HuH-7 (cell line): Measurements from ENCODE around the gene PTHLH.

Source experiments
- DNase-seq: peaks from one replicate; pipeline ENCODE4 v3.0.0; 2011; ENCODE audit warnings: low spot score

PTHLH gene

DNA sequence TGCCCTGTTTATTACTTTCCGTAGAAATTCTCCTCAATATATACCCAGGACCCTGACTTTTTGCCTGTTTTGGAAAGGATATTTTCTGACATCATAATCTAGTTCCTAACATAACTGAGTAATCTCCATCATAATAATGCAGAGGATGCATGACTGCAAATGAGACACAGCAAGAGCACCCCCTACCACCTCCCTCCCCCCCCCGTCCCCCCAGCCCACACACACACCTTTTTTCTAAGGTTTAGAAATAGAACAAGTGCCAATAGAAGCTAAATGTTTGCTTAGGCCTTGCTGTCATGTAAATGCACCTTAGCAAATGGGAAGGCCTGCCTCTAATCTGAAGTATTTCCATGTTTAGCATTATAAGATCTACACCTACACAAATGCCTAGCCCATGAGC lies at the start of gene PTHLH:
Gene PTHLH, minus strand, starts transcription at position 13 of the 400 bp plus-strand sequence. CDS start 3,239 bp downstream, outside the sequence.
- no peak for DNase-seq

DNA sequence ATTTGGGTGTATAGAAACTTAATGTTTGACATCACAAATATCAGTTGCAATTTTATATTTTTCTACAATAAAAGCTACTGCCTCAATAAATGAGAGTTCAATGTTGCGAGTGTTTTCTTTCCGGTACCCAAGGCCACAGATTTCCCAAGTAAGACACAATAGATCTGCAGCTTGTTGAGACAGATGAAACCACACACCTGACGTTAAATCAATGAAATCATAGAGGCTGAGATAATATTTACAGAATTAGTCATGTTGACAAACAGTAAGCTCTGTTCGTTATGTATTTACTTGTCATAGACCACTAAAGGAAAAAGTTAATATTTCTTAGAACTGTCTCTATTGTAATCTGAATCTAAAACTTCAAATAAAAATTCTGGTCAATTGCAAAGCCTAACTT lies 49.2 kb upstream of the PTHLH start:
- no peak for DNase-seq

- DNase-seq: no peak
Measured at GRCh38 chr12:28017873-28018255, 45.3 kb upstream of the PTHLH start.

- DNase-seq: no peak
Measured at GRCh38 chr12:28017126-28017872, 44.8 kb upstream of the PTHLH start.

DNA sequence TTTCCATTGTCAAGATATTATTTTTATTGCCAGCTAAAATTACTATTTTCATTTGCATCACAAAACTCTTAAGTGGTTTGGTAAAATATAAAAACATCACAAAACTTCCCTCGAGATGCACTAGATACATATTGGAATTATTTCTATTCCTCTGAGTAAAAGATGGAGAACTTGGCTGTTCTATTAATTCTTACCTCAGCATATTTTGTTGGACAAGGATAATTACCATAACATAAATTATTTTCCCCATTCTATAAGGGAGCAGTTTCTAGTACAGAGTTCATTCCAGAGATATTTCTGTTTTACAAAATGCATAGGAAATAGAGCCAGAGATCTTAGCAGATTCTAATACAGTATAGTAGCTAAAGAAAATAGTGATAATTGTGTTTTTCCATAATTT lies 42.6 kb upstream of the PTHLH start:
- DNase-seq: no peak

- DNase-seq: no peak
Measured at GRCh38 chr12:28014196-28014595, 41.7 kb upstream of the PTHLH start.

DNA sequence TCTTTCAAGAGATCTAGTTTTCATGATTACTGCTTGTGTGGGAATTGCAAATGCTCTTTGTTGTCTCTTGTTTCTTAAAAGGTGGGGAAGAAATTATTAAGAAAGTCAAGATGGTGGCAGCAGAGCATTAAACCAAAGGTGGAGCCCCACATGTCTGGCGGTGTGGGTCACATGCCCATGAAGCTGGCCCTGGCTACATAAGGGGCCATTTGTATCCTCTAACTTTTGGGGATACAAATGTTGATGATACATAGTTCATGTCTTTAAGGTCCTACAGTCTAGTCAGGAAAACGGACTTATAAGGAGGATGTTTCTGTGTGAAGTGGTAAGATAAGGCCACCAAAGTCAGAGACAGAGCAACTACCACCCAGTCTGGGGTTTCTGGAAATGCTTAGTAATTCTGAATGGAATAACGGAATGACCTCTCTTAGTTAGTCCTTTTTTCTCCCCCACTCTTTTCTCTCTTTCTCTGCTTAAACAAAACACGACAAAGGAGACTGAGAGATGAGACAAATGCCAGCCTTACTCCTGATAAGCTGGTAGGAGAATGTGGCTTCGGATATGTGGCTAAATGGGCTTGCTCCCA lies 39.9 kb upstream of the PTHLH start:
- no peak for DNase-seq

GRCh38 chr12:28010036-28010435 lies 37.5 kb upstream of the PTHLH start:
- DNase-seq: no peak

GRCh38 chr12:27999970-28000369 lies 27.4 kb upstream of the PTHLH start:
- no peak for DNase-seq

- DNase-seq: no peak
Measured at GRCh38 chr12:27999521-27999920, 27.0 kb upstream of the PTHLH start.

- DNase-seq: no peak
Measured at GRCh38 chr12:27998658-27999057, 26.1 kb upstream of the PTHLH start.

- DNase-seq: no peak
Measured at GRCh38 chr12:27998170-27998569, 25.6 kb upstream of the PTHLH start.

DNA sequence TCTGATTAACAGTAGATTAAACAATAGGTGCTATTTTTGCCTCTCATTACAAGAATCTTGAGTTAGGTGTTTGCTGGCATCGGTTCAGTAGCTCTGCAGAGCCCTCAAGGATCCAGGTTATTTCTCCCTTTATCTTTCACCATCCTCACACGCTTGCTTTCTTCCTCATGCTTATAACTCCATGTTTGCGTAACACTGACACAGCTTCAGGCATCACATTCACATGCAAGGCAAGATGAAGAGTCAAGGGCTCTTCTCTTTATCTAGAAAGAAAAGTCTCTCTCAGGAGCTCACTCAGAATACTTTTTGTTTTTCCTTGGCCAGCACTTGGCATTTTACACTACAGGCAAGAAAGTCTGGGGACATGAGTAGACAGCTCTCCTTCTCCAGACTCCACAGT lies 24.2 kb upstream of the PTHLH start:
- DNase-seq: no peak

DNA sequence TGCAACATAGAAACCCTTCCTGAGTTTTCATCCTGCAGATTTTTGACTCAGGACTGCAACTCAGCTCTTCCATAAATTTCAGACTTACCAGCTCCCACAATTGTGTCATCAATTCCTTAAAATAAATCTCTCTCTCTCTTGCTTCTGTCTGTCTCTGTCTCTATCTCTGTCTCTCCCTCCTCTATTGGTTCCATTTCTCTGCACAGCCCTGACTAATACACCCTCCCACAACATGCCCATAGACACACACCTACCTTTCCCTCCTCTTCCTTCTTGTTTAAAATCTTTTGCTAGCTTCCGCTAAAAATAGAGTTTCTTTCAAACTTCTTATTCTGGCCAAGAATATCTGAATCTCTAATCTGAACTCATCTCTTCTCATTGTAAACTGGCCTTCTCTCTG lies 22.9 kb upstream of the PTHLH start:
- DNase-seq: no peak

DNA sequence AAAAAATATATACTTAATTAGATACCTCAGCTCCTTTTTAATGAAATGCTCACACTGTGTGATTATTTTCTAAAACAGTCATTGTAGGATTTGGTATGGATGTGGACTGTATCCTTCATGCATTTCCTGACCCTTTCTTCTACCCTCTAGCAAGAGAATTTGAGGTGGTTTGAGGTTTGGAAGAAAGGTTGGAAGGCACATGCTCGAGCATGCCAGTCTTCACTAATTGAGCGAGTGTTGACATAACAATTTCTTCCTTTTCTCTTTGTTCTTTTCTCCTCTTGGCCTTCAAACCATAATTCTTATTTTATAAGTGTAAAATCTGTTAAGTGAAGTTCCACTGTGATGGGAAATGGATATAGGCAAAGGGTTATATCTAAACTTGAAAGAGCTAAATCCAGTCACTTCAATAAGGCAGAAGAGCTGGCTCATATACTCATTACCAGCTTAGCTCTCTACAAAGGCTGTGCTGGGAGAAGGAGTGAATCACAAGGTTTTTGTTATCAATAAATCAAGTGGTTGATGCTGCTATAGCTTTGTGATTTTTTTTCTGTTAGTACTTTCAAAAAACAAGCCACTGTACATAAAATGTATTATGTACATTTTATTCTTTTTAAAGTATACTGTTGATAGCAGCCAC lies 16.2 kb upstream of the PTHLH start:
- no peak for DNase-seq

DNA sequence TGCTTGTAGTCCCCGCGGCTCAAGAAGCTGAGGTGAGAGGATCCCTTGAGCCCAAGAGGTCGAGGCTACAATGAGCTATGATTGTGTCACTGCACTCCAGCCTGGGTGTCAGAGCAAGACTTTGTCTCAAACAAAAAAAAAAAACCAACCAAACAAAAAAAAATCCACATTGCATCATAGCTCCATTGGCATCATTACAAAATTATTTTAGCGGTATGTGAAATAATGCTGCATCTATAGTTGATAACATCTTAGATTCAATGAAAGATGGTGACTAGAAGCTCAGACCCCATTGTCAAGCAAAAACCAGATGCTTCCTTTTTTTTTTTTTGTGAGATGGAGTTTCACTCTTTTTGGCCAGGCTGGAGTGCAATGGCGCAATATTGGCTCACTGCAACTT lies 14.8 kb upstream of the PTHLH start:
- DNase-seq: no peak

DNA sequence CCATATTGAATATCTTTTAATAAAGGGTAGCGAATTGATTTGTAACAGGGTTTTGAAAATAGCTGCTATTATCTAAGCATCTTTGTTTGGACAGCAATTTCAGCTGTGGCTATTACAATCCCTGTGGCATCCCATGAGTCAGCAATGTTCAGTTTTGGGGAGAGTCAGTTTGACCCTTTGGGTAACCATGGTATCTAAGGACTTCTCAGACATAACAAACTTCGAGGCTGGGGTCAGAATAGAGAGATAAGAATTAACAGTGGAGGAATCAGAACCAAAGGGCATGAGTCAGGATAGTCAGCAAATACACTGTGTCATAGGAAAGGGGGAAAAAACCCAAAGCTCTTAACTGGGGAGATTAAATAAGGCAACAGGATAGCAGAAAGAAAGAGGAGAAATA lies 11.7 kb upstream of the PTHLH start:
- no peak for DNase-seq

- no peak for DNase-seq
Measured at GRCh38 chr12:27982951-27983350, 10.4 kb upstream of the PTHLH start.

DNA sequence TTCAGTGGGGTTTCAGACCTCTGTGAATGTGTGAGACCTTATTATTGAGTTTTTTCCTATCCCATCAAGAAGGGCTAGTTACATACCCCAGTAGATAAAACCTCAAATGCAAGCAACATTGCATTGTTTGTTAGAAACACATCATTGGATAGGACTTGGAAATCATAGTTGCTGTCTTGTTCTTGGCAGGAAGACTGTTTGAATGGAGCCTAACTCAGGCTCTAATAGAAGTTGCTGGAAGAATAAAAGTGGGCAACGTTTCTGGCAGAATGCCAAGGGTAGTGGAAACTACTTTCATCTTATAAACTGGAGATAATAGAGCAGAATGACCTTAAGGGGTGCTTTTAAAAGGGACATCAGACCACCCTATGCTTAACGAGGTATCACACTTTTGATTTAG lies 9.9 kb upstream of the PTHLH start:
- DNase-seq: no peak

GRCh38 chr12:27981874-27982273 lies 9.3 kb upstream of the PTHLH start:
- DNase-seq: no peak

- DNase-seq: no peak
Measured at GRCh38 chr12:27979145-27979544, 6.6 kb upstream of the PTHLH start.

- peak; percentile 64 for DNase-seq
Measured at GRCh38 chr12:27975222-27976136, 2.9 kb upstream of the PTHLH start.
